ENCODE data around the gene RNF150.
"Not testable (repeated sequence)": the region's sequence is repeated elsewhere in the genome, so short reads cannot be mapped to it uniquely, and the experiment has no call there.

Gene RNF150

GRCh38 chr4:141075553-141075952, 57.7 kb downstream of the RNF150 start:
- DNase-seq (ENCODE audit: low spot score), result no peak

- DNase-seq (ENCODE audit: low spot score), result no peak
These were observed 59.0 kb downstream of the RNF150 start for GRCh38 chr4:141074098-141074878.

- DNase-seq (ENCODE audit: low spot score), result no peak
These were observed 66.6 kb downstream of the RNF150 start for GRCh38 chr4:141066690-141067089.

- DNase-seq (ENCODE audit: low spot score), result no peak
These were observed 67.4 kb downstream of the RNF150 start for GRCh38 chr4:141065872-141066271.

- DNase-seq (ENCODE audit: low spot score), result no peak
These were observed 70.6 kb downstream of the RNF150 start for GRCh38 chr4:141062651-141063050.

GRCh38 chr4:141058591-141059512, 74.4 kb downstream of the RNF150 start:
- no peak for DNase-seq (ENCODE audit: low spot score)

GRCh38 chr4:141057582-141057981, 75.7 kb downstream of the RNF150 start:
- DNase-seq (ENCODE audit: low spot score), result no peak

GRCh38 chr4:141056473-141056872, 76.8 kb downstream of the RNF150 start:
- no peak for DNase-seq (ENCODE audit: low spot score)

- DNase-seq (ENCODE audit: low spot score), result no peak
These were observed 78.8 kb downstream of the RNF150 start for GRCh38 chr4:141054446-141054845.

GRCh38 chr4:141050999-141051398, 82.3 kb downstream of the RNF150 start:
- not testable (repeated sequence) for DNase-seq (ENCODE audit: low spot score)

- DNase-seq (ENCODE audit: low spot score), result no peak
These were observed 85.9 kb downstream of the RNF150 start for GRCh38 chr4:141047228-141047884.

- no peak for DNase-seq (ENCODE audit: low spot score)
These were observed 87.0 kb downstream of the RNF150 start for GRCh38 chr4:141046255-141046654.

GRCh38 chr4:141045848-141046247, 87.4 kb downstream of the RNF150 start:
- DNase-seq (ENCODE audit: low spot score), result no peak

- no peak for DNase-seq (ENCODE audit: low spot score)
These were observed 92.2 kb downstream of the RNF150 start for GRCh38 chr4:141041021-141041476.

GRCh38 chr4:141039156-141039555, 94.1 kb downstream of the RNF150 start:
- no peak for DNase-seq (ENCODE audit: low spot score)

GRCh38 chr4:141038428-141038827, 94.8 kb downstream of the RNF150 start:
- DNase-seq (ENCODE audit: low spot score), result no peak

- no peak for DNase-seq (ENCODE audit: low spot score)
These were observed 95.8 kb downstream of the RNF150 start for GRCh38 chr4:141037446-141037845.

GRCh38 chr4:141036786-141037185, 96.5 kb downstream of the RNF150 start:
- DNase-seq (ENCODE audit: low spot score), result no peak

- no peak for DNase-seq (ENCODE audit: low spot score)
These were observed 97.3 kb downstream of the RNF150 start for GRCh38 chr4:141035920-141036319.

- no peak for DNase-seq (ENCODE audit: low spot score)
These were observed 105.2 kb downstream of the RNF150 start for GRCh38 chr4:141028024-141028529.

GRCh38 chr4:141027421-141027820, 105.8 kb downstream of the RNF150 start:
- no peak for DNase-seq (ENCODE audit: low spot score)

- no peak for DNase-seq (ENCODE audit: low spot score)
These were observed 106.4 kb downstream of the RNF150 start for GRCh38 chr4:141026900-141027299.
